Effector memory CD4-positive, alpha-beta T cell (primary cell): ENCODE results near the gene RIC1.
"Not testable (repeated sequence)": the region's sequence is repeated elsewhere in the genome, so short reads cannot be mapped to it uniquely, and the experiment has no call there.

Experiments used
- DNase-seq, 3 donors: peaks; one replicate each; pipeline ENCODE4 v3.0.0-alpha.2; 2020
- H3K27ac ChIP-seq: 2 replicates; pipeline ENCODE4 v1.7.0; 2013; ENCODE audit warnings: mild to moderate bottlenecking, low read length, moderate library complexity; ENCODE audit not compliant: insufficient read depth, poor library complexity, severe bottlenecking
- H3K27me3 ChIP-seq: replicated peaks from 2 replicates; pipeline ENCODE4 v1.7.0; 2013; ENCODE audit warnings: mild to moderate bottlenecking, low read length; ENCODE audit not compliant: insufficient read depth, control insufficient read depth, poor library complexity, severe bottlenecking
- H3K36me3 ChIP-seq: 2 replicates; pipeline ENCODE4 v1.7.0; 2013; ENCODE audit warnings: mild to moderate bottlenecking, low read length, moderate library complexity; ENCODE audit not compliant: control insufficient read depth, insufficient read depth
- H3K4me1 ChIP-seq: 2 replicates; pipeline ENCODE4 v1.7.0; 2013; ENCODE audit warnings: low read length, mild to moderate bottlenecking; ENCODE audit not compliant: control insufficient read depth, insufficient read depth, poor library complexity, severe bottlenecking
- H3K4me3 ChIP-seq: 2 replicates; pipeline ENCODE4 v1.7.0; 2013; ENCODE audit warnings: low read length, low read depth, mild to moderate bottlenecking; ENCODE audit not compliant: insufficient read depth, poor library complexity, severe bottlenecking
- H3K9me3 ChIP-seq: 2 replicates; pipeline ENCODE4 v1.7.0; 2013; ENCODE audit warnings: mild to moderate bottlenecking, low read length, moderate library complexity; ENCODE audit not compliant: control insufficient read depth

RIC1 gene

GRCh38 chr9:5718296-5719032, 89.6 kb downstream of the RIC1 start:
- no peak for DNase-seq
- H3K4me3 ChIP-seq, result no peak overlapping the region

GRCh38 chr9:5719100-5719926, 90.4 kb downstream of the RIC1 start:
- no peaks in the 10 kb centered on the region for H3K9me3 ChIP-seq
- no peaks in the 10 kb centered on the region for H3K27me3 ChIP-seq
- H3K27ac ChIP-seq, result no peak overlapping the region
- H3K4me3 ChIP-seq, result no peak overlapping the region
- peaks cover 8% of the 10 kb centered on the region for H3K36me3 ChIP-seq
- no peak for DNase-seq
- no peaks in the 10 kb centered on the region for H3K4me1 ChIP-seq

More at GRCh38 chr9:5718296-5719032, 89.6 kb downstream of the RIC1 start:
- peaks cover 8% of the 10 kb centered on the region for H3K36me3 ChIP-seq
- H3K4me1 ChIP-seq, result no peaks in the 10 kb centered on the region
- H3K9me3 ChIP-seq, result no peaks in the 10 kb centered on the region
- no peaks in the 10 kb centered on the region for H3K27me3 ChIP-seq
- H3K27ac ChIP-seq, result no peak overlapping the region

- H3K27ac ChIP-seq, result no peak overlapping the region
- H3K4me3 ChIP-seq, result no peak overlapping the region
- H3K27me3 ChIP-seq, result no peaks in the 10 kb centered on the region
- no peak for DNase-seq
- peaks cover 8% of the 10 kb centered on the region for H3K36me3 ChIP-seq
- H3K4me1 ChIP-seq, result no peaks in the 10 kb centered on the region
- H3K9me3 ChIP-seq, result no peaks in the 10 kb centered on the region
These were observed 91.2 kb downstream of the RIC1 start for GRCh38 chr9:5720151-5720550.

- Histone ChIP-seq H3K36me3 (peaks cover 8% of the 10 kb centered on the region), H3K9me3 (no peaks in the 10 kb centered on the region), H3K4me1 (no peaks in the 10 kb centered on the region), H3K27ac (no peak overlapping the region), H3K27me3 (no peaks in the 10 kb centered on the region), H3K4me3 (no peak overlapping the region)
- DNase-seq, result no peak
These were observed 92.6 kb downstream of the RIC1 start for GRCh38 chr9:5721279-5722087.

GRCh38 chr9:5722679-5723078, 93.8 kb downstream of the RIC1 start:
- not testable (repeated sequence) for H3K4me3 ChIP-seq, H3K4me1 ChIP-seq, H3K27ac ChIP-seq, H3K27me3 ChIP-seq, DNase-seq, H3K9me3 ChIP-seq, H3K36me3 ChIP-seq

- no peak for DNase-seq
- Histone ChIP-seq H3K27me3 (no peaks in the 10 kb centered on the region), H3K4me1 (no peaks in the 10 kb centered on the region), H3K27ac (no peak overlapping the region), H3K4me3 (no peak overlapping the region), H3K9me3 (no peaks in the 10 kb centered on the region), H3K36me3 (peaks cover 4% of the 10 kb centered on the region)
These were observed 106.2 kb downstream of the RIC1 start for GRCh38 chr9:5735072-5735471.

- no peak overlapping the region for H3K27ac ChIP-seq
- H3K4me3 ChIP-seq, result no peak overlapping the region
- no peak for DNase-seq
- H3K27me3 ChIP-seq, result no peaks in the 10 kb centered on the region
- no peaks in the 10 kb centered on the region for H3K4me1 ChIP-seq
- no peaks in the 10 kb centered on the region for H3K9me3 ChIP-seq
- H3K36me3 ChIP-seq, result peaks cover 4% of the 10 kb centered on the region
These were observed 107.8 kb downstream of the RIC1 start for GRCh38 chr9:5736563-5737346.

- DNase-seq, result no peak
- no peaks in the 10 kb centered on the region for H3K4me1 ChIP-seq
- H3K9me3 ChIP-seq, result no peaks in the 10 kb centered on the region
- H3K36me3 ChIP-seq, result peaks cover 15% of the 10 kb centered on the region
- no peak overlapping the region for H3K4me3 ChIP-seq
- H3K27me3 ChIP-seq, result no peaks in the 10 kb centered on the region
- no peak overlapping the region for H3K27ac ChIP-seq
These were observed 114.2 kb downstream of the RIC1 start for GRCh38 chr9:5743109-5743508.

- Histone ChIP-seq H3K4me1 (no peaks in the 10 kb centered on the region), H3K36me3 (peaks cover 4% of the 10 kb centered on the region), H3K4me3 (no peak overlapping the region)
These were observed 119.5 kb downstream of the RIC1 start for GRCh38 chr9:5748438-5748837.

More at GRCh38 chr9:5748438-5748837, 119.5 kb downstream of the RIC1 start:
- Histone ChIP-seq H3K27ac (no peak overlapping the region), H3K9me3 (no peaks in the 10 kb centered on the region), H3K27me3 (no peaks in the 10 kb centered on the region)
- DNase-seq, result no peak
